ENCODE measurements around the gene PROX2.

- TF ChIP-seq CTCF (conservative IDR thresholded peaks at IDR 0.05; ENCODE audit: low read depth, low read length) (no peak), EZH2 (IDR thresholded peaks at IDR 0.05; ENCODE audit: low read length, unreplicated experiment) (no peak)
These were observed 17.9 kb downstream of the PROX2 start for GRCh38 chr14:74858022-74858421.
